ENCODE measurements around the gene FBRSL1.
"Not testable (repeated sequence)": the region's sequence is repeated elsewhere in the genome, so short reads cannot be mapped to it uniquely, and the experiment has no call there.

Gene FBRSL1

GRCh38 chr12:132489602-132490266 lies at the start of gene FBRSL1:
TSS of gene FBRSL1 (plus strand) at chr12:132490151.
- Histone ChIP-seq H3K4me3 (ENCODE audit: low read depth, low read length) (peak within 1 kb of the TSS; percentile 71), H3K9me3 (ENCODE audit: control insufficient read depth, insufficient read depth, low read length) (no peaks in the 10 kb centered on the region), H3K27me3 (ENCODE audit: control insufficient read depth, insufficient read depth, low read length) (peaks cover 53% of the 10 kb centered on the region), H3K36me3 (ENCODE audit: control insufficient read depth, insufficient read depth, low read length) (no peaks in the 10 kb centered on the region), H3K9ac (ENCODE audit: low read depth, low read length) (no peak within 1 kb of the TSS), H3K4me1 (ENCODE audit: control insufficient read depth, insufficient read depth, low read length) (peaks cover 4% of the 10 kb centered on the region; the same call in 1 of the 2 replicates), H3K27ac (ENCODE audit: low read depth, low read length) (no peak within 1 kb of the TSS)

- not testable (repeated sequence) for H3K27ac ChIP-seq (ENCODE audit: low read depth, low read length); H3K36me3 ChIP-seq (ENCODE audit: control insufficient read depth, insufficient read depth, low read length); H3K9me3 ChIP-seq (ENCODE audit: control insufficient read depth, insufficient read depth, low read length); H3K4me3 ChIP-seq (ENCODE audit: low read depth, low read length); H3K9ac ChIP-seq (ENCODE audit: low read depth, low read length)
- Histone ChIP-seq H3K4me1 (ENCODE audit: control insufficient read depth, insufficient read depth, low read length) (peaks cover 14% of the 10 kb centered on the region; the same call in 1 of the 2 replicates), H3K27me3 (ENCODE audit: control insufficient read depth, insufficient read depth, low read length) (peaks cover 55% of the 10 kb centered on the region)
Observed at GRCh38 chr12:132440420-132440819, 49.5 kb upstream of the FBRSL1 start.

DNA sequence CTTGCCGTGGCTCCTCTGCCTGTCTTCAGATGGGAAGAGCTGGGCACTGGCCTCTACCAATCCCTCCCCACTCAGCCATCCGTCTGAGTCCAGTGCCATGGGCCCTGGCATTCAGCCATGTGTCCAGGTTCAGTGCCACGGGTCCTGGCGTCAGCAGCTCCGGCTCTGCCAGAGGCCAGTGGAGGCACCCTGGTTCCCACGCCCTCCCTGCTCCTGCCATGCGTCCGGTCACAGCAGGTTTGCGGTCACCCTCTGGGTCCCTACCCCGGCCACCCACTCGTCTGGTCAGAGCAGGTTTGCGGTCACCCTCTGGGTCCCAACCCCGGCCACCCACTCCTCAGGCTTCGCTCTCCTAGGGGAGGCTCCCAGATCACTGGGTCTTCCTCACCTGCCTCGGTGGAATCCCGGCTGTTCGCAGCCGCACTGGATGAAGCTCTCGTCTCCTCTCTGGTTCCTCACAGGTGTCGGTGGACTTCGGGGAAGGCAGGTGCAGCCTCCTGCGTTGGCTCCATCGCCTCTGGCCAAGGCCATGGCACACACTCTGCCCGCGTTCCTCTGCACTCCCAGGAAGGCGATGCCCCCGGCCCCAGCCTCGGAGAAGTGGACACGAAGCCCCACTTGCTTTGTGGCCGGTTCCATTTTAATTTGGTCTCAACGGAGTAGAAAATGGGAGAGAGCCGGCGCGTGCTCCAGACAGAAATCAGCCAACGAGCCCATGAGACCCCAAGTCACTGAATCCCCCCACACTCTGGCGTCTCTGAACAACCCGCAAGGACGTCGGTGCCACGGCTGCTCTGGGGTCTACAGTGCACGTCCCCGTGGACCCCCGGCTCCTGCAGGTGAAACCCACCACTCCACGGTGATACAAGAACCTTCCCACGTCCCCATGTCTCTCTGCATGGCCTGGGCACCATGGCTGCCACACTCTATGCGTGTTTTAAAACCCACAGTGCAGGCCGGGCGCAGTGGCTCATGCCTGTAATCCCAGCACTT lies 47.8 kb upstream of the FBRSL1 start:
- no peak overlapping the region for H3K27ac ChIP-seq (ENCODE audit: low read depth, low read length)
- H3K27me3 ChIP-seq (ENCODE audit: control insufficient read depth, insufficient read depth, low read length) = peaks cover 46% of the 10 kb centered on the region
- H3K4me3 ChIP-seq (ENCODE audit: low read depth, low read length) = no peak overlapping the region
- no peaks in the 10 kb centered on the region for H3K36me3 ChIP-seq (ENCODE audit: control insufficient read depth, insufficient read depth, low read length)
- no peaks in the 10 kb centered on the region; the same call in 1 of the 2 replicates for H3K9me3 ChIP-seq (ENCODE audit: control insufficient read depth, insufficient read depth, low read length)
- no peak overlapping the region for H3K9ac ChIP-seq (ENCODE audit: low read depth, low read length)
- peaks cover 15% of the 10 kb centered on the region for H3K4me1 ChIP-seq (ENCODE audit: control insufficient read depth, insufficient read depth, low read length)

DNA sequence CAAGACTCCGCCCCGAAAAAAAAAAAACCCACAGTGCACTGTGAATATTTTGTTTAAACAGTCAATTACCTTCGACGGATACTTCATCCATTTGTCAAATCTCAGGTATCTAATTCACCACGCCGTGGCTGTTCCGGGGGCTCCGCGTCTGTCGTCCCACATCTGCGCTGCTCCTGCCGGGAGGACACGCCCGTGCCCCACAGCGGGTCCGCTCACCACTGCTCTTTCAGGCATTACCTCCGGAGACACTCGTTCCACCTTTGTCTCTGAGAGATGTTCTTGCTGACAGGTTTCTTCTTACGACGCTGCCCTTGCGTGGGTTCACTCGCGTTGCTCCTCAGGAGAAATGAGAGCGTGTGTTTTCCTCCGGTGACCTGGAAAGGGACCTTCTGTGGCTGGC lies 46.9 kb upstream of the FBRSL1 start:
- Histone ChIP-seq H3K9ac (ENCODE audit: low read depth, low read length) (no peak overlapping the region), H3K4me3 (ENCODE audit: low read depth, low read length) (no peak overlapping the region), H3K27me3 (ENCODE audit: control insufficient read depth, insufficient read depth, low read length) (peaks cover 52% of the 10 kb centered on the region), H3K36me3 (ENCODE audit: control insufficient read depth, insufficient read depth, low read length) (no peaks in the 10 kb centered on the region), H3K9me3 (ENCODE audit: control insufficient read depth, insufficient read depth, low read length) (no peaks in the 10 kb centered on the region; the same call in 1 of the 2 replicates), H3K27ac (ENCODE audit: low read depth, low read length) (no peak overlapping the region), H3K4me1 (ENCODE audit: control insufficient read depth, insufficient read depth, low read length) (peaks cover 9% of the 10 kb centered on the region)

DNA sequence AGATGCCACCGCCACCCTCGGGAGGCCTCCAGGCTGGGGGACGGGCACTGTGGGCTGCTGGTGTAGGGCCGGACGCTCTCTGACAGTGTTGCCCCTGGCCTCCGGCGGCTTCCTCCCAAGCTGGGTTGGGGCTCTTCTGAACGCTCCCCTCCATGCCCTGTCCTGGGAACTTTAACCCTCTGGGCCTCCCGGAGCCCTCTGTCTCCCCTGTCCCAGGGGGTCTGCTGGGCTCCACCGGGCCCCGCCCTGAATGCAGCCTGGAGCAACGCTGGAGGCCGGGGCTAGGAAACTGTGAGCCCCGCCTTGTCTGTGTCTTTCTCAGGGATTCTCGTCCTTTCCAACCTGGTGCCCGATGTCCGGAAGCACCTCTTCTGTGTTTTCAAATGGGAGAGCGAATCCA lies 45.7 kb upstream of the FBRSL1 start:
- Histone ChIP-seq H3K4me3 (ENCODE audit: low read depth, low read length) (no peak overlapping the region), H3K27me3 (ENCODE audit: control insufficient read depth, insufficient read depth, low read length) (peaks cover 53% of the 10 kb centered on the region), H3K27ac (ENCODE audit: low read depth, low read length) (no peak overlapping the region), H3K36me3 (ENCODE audit: control insufficient read depth, insufficient read depth, low read length) (no peaks in the 10 kb centered on the region), H3K4me1 (ENCODE audit: control insufficient read depth, insufficient read depth, low read length) (peaks cover 5% of the 10 kb centered on the region), H3K9me3 (ENCODE audit: control insufficient read depth, insufficient read depth, low read length) (no peaks in the 10 kb centered on the region; the same call in 1 of the 2 replicates), H3K9ac (ENCODE audit: low read depth, low read length) (no peak overlapping the region)

DNA sequence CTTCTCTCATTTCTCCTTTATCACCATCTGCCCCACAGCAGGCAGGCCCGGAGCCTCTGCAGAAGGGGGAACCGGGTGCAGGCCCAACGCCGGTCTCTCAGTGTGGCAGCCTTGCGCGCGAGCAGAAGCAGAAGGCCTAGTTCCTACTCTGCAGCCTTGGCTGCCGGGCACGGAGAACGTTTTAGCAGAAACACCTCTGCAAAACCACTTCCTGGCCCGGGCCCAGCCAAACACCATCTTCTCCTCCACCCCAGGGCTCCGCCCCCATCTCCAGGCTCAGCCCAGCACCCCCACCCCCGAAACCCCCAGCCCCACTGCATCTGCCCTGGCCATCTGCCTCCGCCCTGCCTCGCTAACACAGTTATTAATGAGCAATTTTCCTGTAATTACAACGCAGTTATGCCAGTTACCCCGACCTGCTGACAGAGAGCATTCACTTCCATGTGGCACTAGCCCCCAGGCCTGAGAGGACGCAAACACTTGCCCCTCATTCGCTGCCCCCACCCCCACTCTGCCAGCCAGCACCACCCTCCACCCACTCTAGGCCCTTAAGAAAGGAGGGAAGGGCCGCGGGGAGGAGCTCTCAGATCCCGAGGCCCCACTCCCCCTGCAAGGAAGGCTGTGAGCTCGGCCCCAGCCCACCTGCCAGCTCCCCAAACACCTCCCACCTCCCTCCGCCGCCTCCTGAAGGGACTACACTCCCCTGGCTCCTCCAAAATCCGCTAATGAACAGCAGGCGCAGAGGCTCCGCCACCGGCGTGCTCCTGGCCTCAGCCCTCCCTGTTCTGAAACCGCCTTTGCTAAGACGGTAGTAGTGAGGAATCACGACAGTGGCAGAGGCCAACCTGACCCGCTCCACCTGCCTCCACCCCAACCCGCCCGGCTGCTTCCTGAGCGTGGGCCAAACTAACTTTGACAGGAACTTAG lies 44.7 kb upstream of the FBRSL1 start:
- Histone ChIP-seq H3K36me3 (ENCODE audit: control insufficient read depth, insufficient read depth, low read length) (no peaks in the 10 kb centered on the region), H3K4me3 (ENCODE audit: low read depth, low read length) (peak overlapping the region; percentile 60), H3K9me3 (ENCODE audit: control insufficient read depth, insufficient read depth, low read length) (no peaks in the 10 kb centered on the region; the same call in 1 of the 2 replicates), H3K4me1 (ENCODE audit: control insufficient read depth, insufficient read depth, low read length) (peaks cover 5% of the 10 kb centered on the region), H3K9ac (ENCODE audit: low read depth, low read length) (peak overlapping the region; percentile 6; the same call in 1 of the 2 replicates), H3K27ac (ENCODE audit: low read depth, low read length) (peak overlapping the region; percentile 78), H3K27me3 (ENCODE audit: control insufficient read depth, insufficient read depth, low read length) (peaks cover 56% of the 10 kb centered on the region)

- H3K36me3 ChIP-seq (ENCODE audit: control insufficient read depth, insufficient read depth, low read length) = no peaks in the 10 kb centered on the region
- peak overlapping the region; percentile 78 for H3K27ac ChIP-seq (ENCODE audit: low read depth, low read length)
- peaks cover 5% of the 10 kb centered on the region for H3K4me1 ChIP-seq (ENCODE audit: control insufficient read depth, insufficient read depth, low read length)
- peaks cover 60% of the 10 kb centered on the region for H3K27me3 ChIP-seq (ENCODE audit: control insufficient read depth, insufficient read depth, low read length)
- no peaks in the 10 kb centered on the region; the same call in 1 of the 2 replicates for H3K9me3 ChIP-seq (ENCODE audit: control insufficient read depth, insufficient read depth, low read length)
- peak overlapping the region; percentile 60 for H3K4me3 ChIP-seq (ENCODE audit: low read depth, low read length)
- H3K9ac ChIP-seq (ENCODE audit: low read depth, low read length) = peak overlapping the region; percentile 6; the same call in 1 of the 2 replicates
Observed at GRCh38 chr12:132445884-132446632, 43.9 kb upstream of the FBRSL1 start.

- peaks cover 5% of the 10 kb centered on the region for H3K4me1 ChIP-seq (ENCODE audit: control insufficient read depth, insufficient read depth, low read length)
- no peaks in the 10 kb centered on the region for H3K36me3 ChIP-seq (ENCODE audit: control insufficient read depth, insufficient read depth, low read length)
- H3K9ac ChIP-seq (ENCODE audit: low read depth, low read length) = no peak overlapping the region
- H3K27ac ChIP-seq (ENCODE audit: low read depth, low read length) = no peak overlapping the region
- H3K27me3 ChIP-seq (ENCODE audit: control insufficient read depth, insufficient read depth, low read length) = peaks cover 56% of the 10 kb centered on the region
- no peak overlapping the region for H3K4me3 ChIP-seq (ENCODE audit: low read depth, low read length)
- H3K9me3 ChIP-seq (ENCODE audit: control insufficient read depth, insufficient read depth, low read length) = no peaks in the 10 kb centered on the region; the same call in 1 of the 2 replicates
Observed at GRCh38 chr12:132446633-132447326, 43.2 kb upstream of the FBRSL1 start.

GRCh38 chr12:132447327-132447720 lies 42.6 kb upstream of the FBRSL1 start:
- no peak overlapping the region for H3K27ac ChIP-seq (ENCODE audit: low read depth, low read length)
- H3K4me3 ChIP-seq (ENCODE audit: low read depth, low read length) = no peak overlapping the region
- no peak overlapping the region for H3K9ac ChIP-seq (ENCODE audit: low read depth, low read length)
- no peaks in the 10 kb centered on the region for H3K36me3 ChIP-seq (ENCODE audit: control insufficient read depth, insufficient read depth, low read length)
- H3K9me3 ChIP-seq (ENCODE audit: control insufficient read depth, insufficient read depth, low read length) = no peaks in the 10 kb centered on the region; the same call in 1 of the 2 replicates
- peaks cover 5% of the 10 kb centered on the region for H3K4me1 ChIP-seq (ENCODE audit: control insufficient read depth, insufficient read depth, low read length)
- peaks cover 58% of the 10 kb centered on the region for H3K27me3 ChIP-seq (ENCODE audit: control insufficient read depth, insufficient read depth, low read length)

All from HUES48 (cell line).